ENCODE results near the gene GNG7. TPM values are rescaled to one million over a fixed set of nuclear protein-coding genes. Genes with fewer than 3 reads are reported as not detected.

GNG7 gene
- total and polyA plus RNA-seq, 12 donors, result 0.83 to 16.5 (median 7.8) TPM

- intact Hi-C loops (cut with DNase I), result no loop called here
- DNase-seq, result no peak
- Histone ChIP-seq H3K4me3 (no peak overlapping the region), H3K36me3 (replicated peaks in 1 of 2) (no peaks in the 10 kb centered on the region), H3K27me3 (no peaks in the 10 kb centered on the region), H3K9me3 (replicated peaks in 1 of 3) (no peaks in the 10 kb centered on the region), H3K4me1 (replicated peaks in 1 of 2) (no peaks in the 10 kb centered on the region), H3K27ac (no peak overlapping the region)
- 84 to 92% (median 89%) methylated on average over 7 to 14 of the region's 14 CpGs for WGBS, 4 donors
- TF ChIP-seq POLR2A (IDR thresholded peaks at IDR 0.05) (no peak), CTCF (IDR thresholded peaks at IDR 0.05) (no peak)
These were observed 175.3 kb downstream of the GNG7 start for GRCh38 chr19:2527171-2527570.

GRCh38 chr19:2524840-2525723, 177.4 kb downstream of the GNG7 start:
- H3K27ac ChIP-seq, result no peak overlapping the region
- no peak for TF ChIP-seq CTCF (IDR thresholded peaks at IDR 0.05)
- TF ChIP-seq POLR2A (IDR thresholded peaks at IDR 0.05), result no peak
- H3K27me3 ChIP-seq, result no peaks in the 10 kb centered on the region
- no peaks in the 10 kb centered on the region for H3K36me3 ChIP-seq (replicated peaks in 1 of 2)
- no peak overlapping the region for H3K4me3 ChIP-seq
- no peaks in the 10 kb centered on the region for H3K4me1 ChIP-seq (replicated peaks in 1 of 2)
- H3K9me3 ChIP-seq (replicated peaks in 1 of 3), result no peaks in the 10 kb centered on the region
- 65 to 77% (median 71%) methylated on average over 23 to 45 of the region's 45 CpGs for WGBS, 4 donors
- intact Hi-C loops (cut with DNase I), result no loop called here
- peak in 6 of 7 donors; percentile 53 to 79 (median 58) for DNase-seq

GRCh38 chr19:2524361-2524839, 178.1 kb downstream of the GNG7 start:
- peak overlapping the region in 1 of 5 donors; percentile 21 for H3K27ac ChIP-seq
- WGBS, 4 donors, result 79 to 90% (median 89%) methylated on average over 16 of the region's 16 CpGs

More at GRCh38 chr19:2524361-2524839, 178.1 kb downstream of the GNG7 start:
- no peaks in the 10 kb centered on the region for H3K27me3 ChIP-seq
- H3K9me3 ChIP-seq (replicated peaks in 1 of 3), result no peaks in the 10 kb centered on the region
- DNase-seq, result no peak
- TF ChIP-seq CTCF (IDR thresholded peaks at IDR 0.05) (no peak), POLR2A (IDR thresholded peaks at IDR 0.05) (no peak)
- H3K4me1 ChIP-seq (replicated peaks in 1 of 2), result no peaks in the 10 kb centered on the region
- no peaks in the 10 kb centered on the region for H3K36me3 ChIP-seq (replicated peaks in 1 of 2)
- H3K4me3 ChIP-seq, result no peak overlapping the region
- intact Hi-C loops (cut with DNase I), result no loop called here

Measured in adrenal gland (tissue), 12 donors.